Panc1 (cell line): Measurements from ENCODE around the gene ANKRD10. TPM values are rescaled to one million over a fixed set of nuclear protein-coding genes. Genes with fewer than 3 reads are reported as not detected.

Experiments used
- ATAC-seq: fragments of 200-7000 bp; cut with Tn5 transposase; 2 replicates; pipeline ENCODE4 v1.9.1; 2020; ENCODE audit warnings: mild to moderate bottlenecking, moderate library complexity
- BruUV-seq: library from RNA; stranded (reverse); fragments of 400-500 nt; replicated peaks from 2 replicates; lab custom pipeline; 2021; lab: Mats Ljungman, UMichigan
- CTCF ChIA-PET: fragments of 300-600 bp; sonication (Branson Sonifier 250); formaldehyde crosslinking; loops from one replicate; lab custom pipeline; 2022; ENCODE audit warnings: antibody characterized with exemption; lab: Charles Lee
- POLR2A ChIA-PET: fragments of 300-600 bp; sonication (Branson Sonifier 250); formaldehyde crosslinking; loops from one replicate; lab custom pipeline; 2022; ENCODE audit warnings: antibody characterized with exemption; lab: Charles Lee
- DNase-seq: peaks from one replicate; pipeline ENCODE4 v3.0.0-alpha.2; 2010; ENCODE audit warnings: low read depth, low spot score
- H3K27ac ChIP-seq: 2 replicates; pipeline ENCODE4 v1.5.1; 2011; ENCODE audit warnings: mild to moderate bottlenecking, low read length, inconsistent platforms
- H3K27me3 ChIP-seq: fragments of 200-500 bp; sonication (Bioruptor generic); 2 replicates; pipeline ENCODE4 v1.6.0; 2014; ENCODE audit warnings: low read length, inconsistent platforms; ENCODE audit not compliant: control insufficient read depth, insufficient read depth
- H3K36me3 ChIP-seq: fragments of 200-500 bp; sonication (Bioruptor generic); 2 replicates; pipeline ENCODE4 v1.5.1; 2014; ENCODE audit warnings: inconsistent platforms, mild to moderate bottlenecking, low read length, moderate library complexity; ENCODE audit not compliant: control insufficient read depth, insufficient read depth
- H3K4me1 ChIP-seq: 2 replicates; pipeline ENCODE4 v1.5.1; 2011; ENCODE audit warnings: inconsistent platforms, mild to moderate bottlenecking, low read length, moderate library complexity; ENCODE audit not compliant: control insufficient read depth, insufficient read depth
- H3K4me3 ChIP-seq, 2 experiments: 2 replicates each; pipeline ENCODE4 v1.5.1; 2011 to 2012; ENCODE audit warnings: low read depth in 2 of 2, low read length in 2 of 2, mild to moderate bottlenecking in 2 of 2, inconsistent platforms in 1 of 2, moderate library complexity in 1 of 2
- H3K9me3 ChIP-seq: fragments of 200-500 bp; sonication (Bioruptor generic); 2 replicates; pipeline ENCODE4 v1.5.1; 2014; ENCODE audit warnings: low read depth, mild to moderate bottlenecking, inconsistent platforms, low read length, moderate library complexity; ENCODE audit not compliant: control insufficient read depth, insufficient read depth
- POLR2AphosphoS5 ChIP-seq: IDR thresholded peaks from 2 replicates; pipeline ENCODE4 v1.6.1; 2012; ENCODE audit warnings: mild to moderate bottlenecking, low read depth, low read length, moderate library complexity
- SIN3A ChIP-seq: IDR thresholded peaks from 2 replicates; pipeline ENCODE4 v1.6.1; 2012; ENCODE audit warnings: low read depth, mild to moderate bottlenecking, low read length, moderate library complexity, borderline replicate concordance; ENCODE audit not compliant: insufficient read depth
- TCF7L2 ChIP-seq: IDR thresholded peaks from 2 replicates; pipeline ENCODE4 v1.6.1; 2011; ENCODE audit warnings: mild to moderate bottlenecking, low read depth, low read length, inconsistent platforms
- in situ Hi-C: cut with HindIII; loops from 2 replicates; pipeline ENCODE4 v1.10.0; 2016; ENCODE audit warnings: low sequenced_read_pairs, low pct_unique_long_range_greater_than_20kb
- intact Hi-C: fragments of 100-400 bp; cut with micrococcal nuclease; formaldehyde crosslinking; loops from one replicate; pipeline ENCODE4 v1.10.0; 2022; ENCODE audit not compliant: unreplicated experiment
- total RNA-seq: library from RNA; stranded (reverse); gene quantifications from one replicate; pipeline ENCODE4 v1.2.1, GENCODE V29; 2021; ENCODE audit not compliant: unreplicated experiment
- TF ChIP-seq, protein P1 (sequence below): fragments of 450-650 bp; IDR thresholded peaks from 2 replicates; pipeline ENCODE4 v1.5.1; 2017; ENCODE audit warnings: mild to moderate bottlenecking
- TF ChIP-seq, protein P2 (sequence below), 2 experiments: IDR thresholded peaks; 2 replicates each; pipeline ENCODE4 v1.6.1; 2011 to 2012; ENCODE audit warnings: low read depth in 2 of 2, control low read depth in 1 of 2, low read length in 1 of 2, mild to moderate bottlenecking in 1 of 2, moderate library complexity in 1 of 2; ENCODE audit not compliant: insufficient read depth in 1 of 2

The ANKRD10 gene
- total RNA-seq, 1 experiment from 2014 or later, result 76.8 TPM

DNA sequence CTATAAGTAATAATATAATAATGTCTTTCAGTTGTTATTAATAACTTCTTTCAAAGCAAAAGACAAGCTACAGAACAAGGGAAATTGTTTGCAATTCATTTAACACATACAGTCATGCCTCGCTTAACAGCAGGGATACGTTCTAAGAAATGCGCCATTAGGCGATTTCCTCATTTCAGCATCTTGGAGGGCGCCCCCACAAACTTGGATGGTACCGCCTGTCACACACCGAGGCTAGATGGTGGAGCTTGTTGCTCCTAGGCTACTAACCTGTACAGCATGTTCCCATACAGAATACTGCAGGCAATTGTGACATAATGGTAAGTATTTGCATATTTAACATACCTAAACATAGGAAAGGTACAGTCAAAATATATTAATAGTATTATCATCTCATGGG, 8.2 kb upstream of the ANKRD10 start:
- POLR2A ChIA-PET, result no interaction called here
- no peak for ATAC-seq
- TF ChIP-seq SIN3A, result no peak
- TF ChIP-seq, protein P1, sequence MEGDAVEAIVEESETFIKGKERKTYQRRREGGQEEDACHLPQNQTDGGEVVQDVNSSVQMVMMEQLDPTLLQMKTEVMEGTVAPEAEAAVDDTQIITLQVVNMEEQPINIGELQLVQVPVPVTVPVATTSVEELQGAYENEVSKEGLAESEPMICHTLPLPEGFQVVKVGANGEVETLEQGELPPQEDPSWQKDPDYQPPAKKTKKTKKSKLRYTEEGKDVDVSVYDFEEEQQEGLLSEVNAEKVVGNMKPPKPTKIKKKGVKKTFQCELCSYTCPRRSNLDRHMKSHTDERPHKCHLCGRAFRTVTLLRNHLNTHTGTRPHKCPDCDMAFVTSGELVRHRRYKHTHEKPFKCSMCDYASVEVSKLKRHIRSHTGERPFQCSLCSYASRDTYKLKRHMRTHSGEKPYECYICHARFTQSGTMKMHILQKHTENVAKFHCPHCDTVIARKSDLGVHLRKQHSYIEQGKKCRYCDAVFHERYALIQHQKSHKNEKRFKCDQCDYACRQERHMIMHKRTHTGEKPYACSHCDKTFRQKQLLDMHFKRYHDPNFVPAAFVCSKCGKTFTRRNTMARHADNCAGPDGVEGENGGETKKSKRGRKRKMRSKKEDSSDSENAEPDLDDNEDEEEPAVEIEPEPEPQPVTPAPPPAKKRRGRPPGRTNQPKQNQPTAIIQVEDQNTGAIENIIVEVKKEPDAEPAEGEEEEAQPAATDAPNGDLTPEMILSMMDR, result no peak
- intact Hi-C loops (no loop called here), in situ Hi-C loops (no loop called here)
- H3K27ac ChIP-seq, result no peak overlapping the region
- H3K4me3 ChIP-seq, result no peak overlapping the region
- H3K4me1 ChIP-seq, result 0 out of 2 replicates have a peak, but pooled peaks cover 3% of the 10 kb centered on the region
- no peaks in the 10 kb centered on the region for H3K9me3 ChIP-seq
- H3K27me3 ChIP-seq, result no peaks in the 10 kb centered on the region
- H3K36me3 ChIP-seq, result no peaks in the 10 kb centered on the region
- DNase-seq, result no peak
- CTCF ChIA-PET, result no interaction called here
- no TSS peak for BruUV-seq

DNA sequence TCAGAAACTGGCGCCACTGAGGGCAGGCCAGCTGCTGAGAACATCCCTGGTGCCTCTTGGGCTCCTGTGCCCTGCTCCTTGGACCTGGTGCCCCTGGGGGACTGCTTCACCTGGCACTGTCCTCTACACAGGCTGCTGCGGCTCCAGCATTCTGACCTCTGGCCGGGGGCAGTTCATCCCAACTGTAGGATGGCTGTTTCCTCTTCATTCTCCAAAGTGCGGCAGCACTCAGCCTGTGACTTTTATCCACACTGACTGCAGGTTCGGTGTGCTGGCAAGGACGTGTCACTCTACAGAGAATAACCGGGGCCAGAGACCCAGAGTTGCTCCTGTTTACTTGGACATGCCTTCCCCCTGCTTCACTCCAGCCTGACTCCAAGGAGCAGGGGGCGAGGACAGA, 7.6 kb upstream of the ANKRD10 start:
- intact Hi-C loops (no loop called here), in situ Hi-C loops (no loop called here)
- Histone ChIP-seq H3K4me3 (no peak overlapping the region), H3K27me3 (no peaks in the 10 kb centered on the region), H3K36me3 (no peaks in the 10 kb centered on the region), H3K4me1 (0 out of 2 replicates have a peak, but pooled peaks cover 3% of the 10 kb centered on the region), H3K9me3 (no peaks in the 10 kb centered on the region), H3K27ac (no peak overlapping the region)
- ChIA-PET POLR2A (no interaction called here), CTCF (no interaction called here)
- no peak for TF ChIP-seq TCF7L2
- TF ChIP-seq, protein P2, sequence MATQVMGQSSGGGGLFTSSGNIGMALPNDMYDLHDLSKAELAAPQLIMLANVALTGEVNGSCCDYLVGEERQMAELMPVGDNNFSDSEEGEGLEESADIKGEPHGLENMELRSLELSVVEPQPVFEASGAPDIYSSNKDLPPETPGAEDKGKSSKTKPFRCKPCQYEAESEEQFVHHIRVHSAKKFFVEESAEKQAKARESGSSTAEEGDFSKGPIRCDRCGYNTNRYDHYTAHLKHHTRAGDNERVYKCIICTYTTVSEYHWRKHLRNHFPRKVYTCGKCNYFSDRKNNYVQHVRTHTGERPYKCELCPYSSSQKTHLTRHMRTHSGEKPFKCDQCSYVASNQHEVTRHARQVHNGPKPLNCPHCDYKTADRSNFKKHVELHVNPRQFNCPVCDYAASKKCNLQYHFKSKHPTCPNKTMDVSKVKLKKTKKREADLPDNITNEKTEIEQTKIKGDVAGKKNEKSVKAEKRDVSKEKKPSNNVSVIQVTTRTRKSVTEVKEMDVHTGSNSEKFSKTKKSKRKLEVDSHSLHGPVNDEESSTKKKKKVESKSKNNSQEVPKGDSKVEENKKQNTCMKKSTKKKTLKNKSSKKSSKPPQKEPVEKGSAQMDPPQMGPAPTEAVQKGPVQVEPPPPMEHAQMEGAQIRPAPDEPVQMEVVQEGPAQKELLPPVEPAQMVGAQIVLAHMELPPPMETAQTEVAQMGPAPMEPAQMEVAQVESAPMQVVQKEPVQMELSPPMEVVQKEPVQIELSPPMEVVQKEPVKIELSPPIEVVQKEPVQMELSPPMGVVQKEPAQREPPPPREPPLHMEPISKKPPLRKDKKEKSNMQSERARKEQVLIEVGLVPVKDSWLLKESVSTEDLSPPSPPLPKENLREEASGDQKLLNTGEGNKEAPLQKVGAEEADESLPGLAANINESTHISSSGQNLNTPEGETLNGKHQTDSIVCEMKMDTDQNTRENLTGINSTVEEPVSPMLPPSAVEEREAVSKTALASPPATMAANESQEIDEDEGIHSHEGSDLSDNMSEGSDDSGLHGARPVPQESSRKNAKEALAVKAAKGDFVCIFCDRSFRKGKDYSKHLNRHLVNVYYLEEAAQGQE (IDR thresholded peaks at IDR 0.05; ENCODE audit: insufficient read depth in 1 of 2, low read depth in 2 of 2, low read length in 1 of 2), result no peak
- TF ChIP-seq, protein P1, result no peak
- TF ChIP-seq SIN3A, result no peak
- no peak for TF ChIP-seq POLR2AphosphoS5
- DNase-seq (no peak), ATAC-seq (no peak)
- no TSS peak for BruUV-seq
